Measurements from ENCODE around the gene PNKD.

Gene PNKD

DNA sequence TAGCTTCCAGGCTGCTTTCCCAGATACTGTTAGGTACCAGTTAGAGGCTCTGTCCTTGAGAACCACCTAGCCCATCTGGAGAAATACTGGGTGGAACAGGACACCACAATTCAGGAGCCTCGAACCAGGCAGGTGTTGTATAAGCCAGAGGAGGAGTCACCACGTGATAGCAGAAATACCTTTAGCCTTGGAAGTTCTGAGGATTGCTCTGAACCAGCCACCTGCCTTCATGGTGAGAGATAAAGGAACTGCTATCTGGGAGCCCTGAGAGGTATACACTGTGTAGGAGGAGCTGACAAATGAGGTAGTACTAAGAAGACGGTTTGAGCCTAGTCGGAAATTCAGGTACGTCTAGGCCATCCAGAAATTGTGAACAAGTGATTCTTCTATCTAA lies 17.1 kb upstream of the PNKD start:
- ChIA-PET POLR2A (ENCODE audit: low non-redundant PET) (interaction anchor here (0.6 kb wide), 2 partner anchors 31 to 109 kb away, joined by 3 to 5 read pairs; no protein-coding TSS in a partner anchor), CTCF (interaction anchor here (0.6 to 1.1 kb wide), 3 partner anchors 66 to 179 kb away, joined by 3 read pairs; no protein-coding TSS in a partner anchor)
- no peak for DNase-seq (ENCODE audit: low spot score)
- TF ChIP-seq, protein P1, sequence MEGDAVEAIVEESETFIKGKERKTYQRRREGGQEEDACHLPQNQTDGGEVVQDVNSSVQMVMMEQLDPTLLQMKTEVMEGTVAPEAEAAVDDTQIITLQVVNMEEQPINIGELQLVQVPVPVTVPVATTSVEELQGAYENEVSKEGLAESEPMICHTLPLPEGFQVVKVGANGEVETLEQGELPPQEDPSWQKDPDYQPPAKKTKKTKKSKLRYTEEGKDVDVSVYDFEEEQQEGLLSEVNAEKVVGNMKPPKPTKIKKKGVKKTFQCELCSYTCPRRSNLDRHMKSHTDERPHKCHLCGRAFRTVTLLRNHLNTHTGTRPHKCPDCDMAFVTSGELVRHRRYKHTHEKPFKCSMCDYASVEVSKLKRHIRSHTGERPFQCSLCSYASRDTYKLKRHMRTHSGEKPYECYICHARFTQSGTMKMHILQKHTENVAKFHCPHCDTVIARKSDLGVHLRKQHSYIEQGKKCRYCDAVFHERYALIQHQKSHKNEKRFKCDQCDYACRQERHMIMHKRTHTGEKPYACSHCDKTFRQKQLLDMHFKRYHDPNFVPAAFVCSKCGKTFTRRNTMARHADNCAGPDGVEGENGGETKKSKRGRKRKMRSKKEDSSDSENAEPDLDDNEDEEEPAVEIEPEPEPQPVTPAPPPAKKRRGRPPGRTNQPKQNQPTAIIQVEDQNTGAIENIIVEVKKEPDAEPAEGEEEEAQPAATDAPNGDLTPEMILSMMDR (conservative IDR thresholded peaks at IDR 0.05; ENCODE audit: low read depth), result no peak
- no peak overlapping the region for H3K27ac ChIP-seq

DNA sequence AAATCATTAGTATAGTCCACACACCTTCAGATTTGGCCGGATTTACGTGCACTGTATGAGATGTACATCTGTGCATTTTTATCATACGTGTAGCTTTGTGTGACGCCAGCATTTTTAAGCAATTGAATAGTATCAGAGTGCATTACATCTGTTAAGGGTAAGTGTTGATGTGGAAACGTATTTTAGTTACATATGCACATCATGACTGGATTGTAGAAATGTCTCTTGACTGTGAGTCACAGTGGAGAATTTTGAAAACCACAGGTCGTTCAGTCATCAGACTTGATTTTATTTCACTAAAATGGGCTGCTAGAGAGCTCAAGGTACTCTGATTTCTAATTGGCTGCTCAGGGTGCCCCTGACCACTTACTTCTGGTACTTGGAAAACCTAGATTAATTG lies 14.9 kb upstream of the PNKD start:
- POLR2A ChIA-PET (ENCODE audit: low non-redundant PET), result no interaction called here
- CTCF ChIA-PET, result interaction anchor here (0.6 kb wide), 1 partner anchor 171 kb away, joined by 4 read pairs; no protein-coding TSS in a partner anchor
- TF ChIP-seq, protein P1 (conservative IDR thresholded peaks at IDR 0.05; ENCODE audit: low read depth), result no peak
- DNase-seq (ENCODE audit: low spot score), result no peak
- no peak overlapping the region for H3K27ac ChIP-seq

DNA sequence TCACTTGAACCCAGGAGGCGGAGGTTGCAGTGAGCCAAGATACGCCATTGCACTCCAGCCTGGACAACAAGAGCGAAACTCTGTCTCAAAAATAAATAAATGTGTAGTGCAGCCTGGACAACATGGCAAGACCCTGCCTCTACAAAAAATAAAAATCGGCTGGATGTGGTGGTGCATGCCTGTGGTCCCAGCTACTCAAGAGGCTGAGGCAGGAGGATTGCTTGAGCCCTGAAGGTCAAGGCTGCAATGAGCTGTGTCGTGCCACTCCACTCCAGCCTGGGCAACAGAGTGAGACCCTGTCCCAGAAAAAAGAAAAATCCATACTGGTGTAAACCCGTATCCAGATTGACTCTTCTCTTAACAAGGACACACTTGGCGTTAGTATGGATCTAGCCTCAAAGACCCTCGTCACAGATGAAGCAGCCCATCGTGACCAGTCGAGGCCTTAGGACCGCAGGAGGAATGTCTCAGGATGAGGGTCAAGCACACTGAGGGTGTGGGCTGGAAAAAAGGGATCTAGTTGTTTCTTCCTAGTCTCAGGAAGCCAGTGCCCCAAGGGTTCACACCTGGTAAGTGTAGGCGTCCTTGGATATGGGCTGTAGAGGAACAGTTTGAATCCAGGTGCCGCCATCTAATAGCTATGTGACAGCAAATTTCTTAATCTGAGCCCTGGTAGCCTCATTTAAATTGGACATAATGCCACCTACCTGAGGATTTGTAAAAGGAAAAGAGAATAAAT lies 13.5 kb upstream of the PNKD start:
- DNase-seq (ENCODE audit: low spot score), result no peak
- peak overlapping the region; percentile 42 for H3K27ac ChIP-seq
- ChIA-PET CTCF (interaction anchor here (0.6 to 1.1 kb wide), 5 partner anchors 8 to 83 kb away, joined by 3 to 4 read pairs (median 3); no protein-coding TSS in a partner anchor), POLR2A (ENCODE audit: low non-redundant PET) (no interaction called here)
- TF ChIP-seq, protein P1 (conservative IDR thresholded peaks at IDR 0.05; ENCODE audit: low read depth), result no peak

DNA sequence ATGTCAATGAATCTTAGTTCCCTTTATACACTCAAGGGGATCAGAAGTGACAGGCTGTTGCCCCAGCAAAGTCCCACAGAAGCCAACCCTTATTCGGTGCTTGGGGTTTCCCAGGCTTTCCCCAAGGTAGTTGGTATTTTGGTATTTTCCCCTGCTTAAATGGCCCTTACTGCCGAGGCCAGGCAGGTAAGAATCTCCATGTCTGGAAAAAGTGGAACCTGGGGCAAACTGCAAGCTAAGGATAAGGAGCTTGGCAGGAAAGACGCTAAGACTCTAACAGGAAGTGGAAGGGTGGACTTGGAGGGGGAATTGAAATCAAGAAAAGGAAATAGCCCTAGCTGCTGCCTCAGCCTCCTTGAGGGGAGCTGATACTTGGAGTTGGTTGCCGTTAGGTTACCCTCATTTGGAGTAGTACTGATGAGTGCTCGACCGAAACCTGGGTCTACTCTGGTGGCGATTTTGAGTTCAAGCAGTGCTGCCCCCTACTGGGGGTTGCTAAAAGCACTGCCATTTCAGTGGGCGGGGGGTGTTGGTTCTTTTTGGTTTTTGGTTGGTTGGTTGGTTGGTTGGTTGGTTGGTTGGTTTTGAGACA lies 12.8 kb upstream of the PNKD start:
- ChIA-PET CTCF (interaction anchor here (0.6 to 1.1 kb wide), 5 partner anchors 9 to 84 kb away, joined by 3 to 4 read pairs (median 3); no protein-coding TSS in a partner anchor), POLR2A (ENCODE audit: low non-redundant PET) (no interaction called here)
- TF ChIP-seq, protein P1 (conservative IDR thresholded peaks at IDR 0.05; ENCODE audit: low read depth), result peak; percentile 48
- DNase-seq (ENCODE audit: low spot score), result peak; percentile 20
- H3K27ac ChIP-seq, result peak overlapping the region; percentile 31; the same call in 1 of the 2 replicates

DNA sequence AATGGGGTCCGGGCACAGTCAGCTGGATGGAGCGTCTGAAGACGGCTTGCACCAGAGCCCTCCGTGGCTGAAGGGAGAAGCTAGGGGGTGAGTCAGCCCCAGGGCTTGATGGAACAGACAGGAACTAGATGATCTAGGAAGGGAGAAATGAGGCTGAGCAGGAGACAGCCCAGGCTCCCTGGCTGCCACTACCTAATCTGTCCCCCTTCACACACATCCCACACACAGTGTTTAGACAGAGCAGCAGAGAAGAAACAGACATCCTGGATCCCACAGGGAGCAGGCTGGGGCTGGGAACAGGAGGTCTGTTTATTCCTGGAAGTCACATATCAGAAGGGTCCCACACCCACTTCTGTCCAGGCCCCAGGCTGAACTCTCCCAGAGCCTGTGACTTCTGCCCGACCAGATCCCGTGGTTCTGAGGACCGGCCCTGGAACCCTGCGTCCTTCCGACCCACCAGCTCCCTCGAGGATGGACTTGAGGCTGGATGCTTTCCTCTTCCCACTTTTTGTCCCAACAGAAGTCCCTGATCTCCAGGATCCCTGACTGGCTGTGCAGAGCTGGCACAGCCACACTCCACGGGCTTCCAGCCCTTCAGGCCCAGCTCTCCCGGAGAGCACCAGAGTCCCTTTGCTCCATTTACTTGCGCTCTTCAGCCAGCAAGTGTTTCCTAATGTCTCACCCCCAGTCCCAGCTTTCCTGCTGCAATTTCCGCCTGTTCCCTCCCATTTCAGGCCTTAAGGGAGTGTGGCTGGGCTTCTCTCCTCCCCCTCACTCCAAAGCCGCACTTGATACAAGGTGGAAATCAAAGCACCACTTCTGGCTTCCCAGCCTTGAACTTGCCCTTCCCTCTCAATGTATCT lies 11.0 kb upstream of the PNKD start:
- ChIA-PET CTCF (interaction anchor here (1.5 kb wide), 1 partner anchor 11 kb away, joined by 4 read pairs; the partner anchor contains the start of genes AAMP and PNKD), POLR2A (ENCODE audit: low non-redundant PET) (no interaction called here)
- TF ChIP-seq, protein P1 (conservative IDR thresholded peaks at IDR 0.05; ENCODE audit: low read depth), result no peak
- DNase-seq (ENCODE audit: low spot score), result no peak
- peak overlapping the region; percentile 52 for H3K27ac ChIP-seq

DNA sequence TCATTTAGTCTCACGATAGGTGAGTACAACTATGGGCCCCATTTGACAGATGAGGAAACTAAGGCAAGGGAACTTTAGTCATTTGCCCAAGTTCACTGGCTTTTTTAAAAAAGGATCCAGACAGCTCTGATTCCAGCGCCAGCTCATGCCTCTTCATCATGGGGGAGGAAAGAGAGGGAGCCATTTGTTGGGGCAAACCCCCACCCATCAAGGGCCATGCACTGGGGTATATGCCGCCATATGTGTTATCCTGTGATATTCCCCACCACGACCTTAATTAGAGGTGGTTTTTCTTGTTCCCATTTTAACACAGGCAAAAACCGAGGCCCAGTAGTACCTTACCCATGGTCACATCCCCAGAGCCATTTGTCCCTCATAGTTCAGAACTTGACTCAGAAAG lies 10.2 kb upstream of the PNKD start:
- ChIA-PET CTCF (no interaction called here), POLR2A (ENCODE audit: low non-redundant PET) (no interaction called here)
- TF ChIP-seq, protein P1 (conservative IDR thresholded peaks at IDR 0.05; ENCODE audit: low read depth), result no peak
- peak overlapping the region; percentile 52; the same call in 1 of the 2 replicates for H3K27ac ChIP-seq
- no peak for DNase-seq (ENCODE audit: low spot score)

Measured in RWPE1 (cell line).